NCI-H1694 (cell line): Measurements from ENCODE around the gene MSANTD7.
A peak's percentile ranks its signal among the peaks of the same experiment; 100 is the strongest.
"Not testable (repeated sequence)": the region's sequence is repeated elsewhere in the genome, so short reads cannot be mapped to it uniquely, and the experiment has no call there.

Source experiments
- DNase-seq: peaks from one replicate; lab custom pipeline; 2025; lab: John Stamatoyannopoulos, UW

The MSANTD7 gene

GRCh38 chr10:14837757-14838581 is at the start of gene MSANTD7, which contains the start of the genes CDNF and HSPA14:
MSANTD7 (plus strand) TSS chr10:14838306; CDS start chr10:14842285, 3,979 bp downstream.
CDNF (minus strand) TSS chr10:14838037; CDS start chr10:14837946, 91 bp downstream.
HSPA14 (plus strand) TSS chr10:14838306; CDS start chr10:14838403, 97 bp downstream.
- peak; percentile 96 for DNase-seq

GRCh38 chr10:14798636-14799035 is 39.5 kb upstream of the MSANTD7 start:
- no peak for DNase-seq

- no peak for DNase-seq
Measured at GRCh38 chr10:14800397-14800796, 37.7 kb upstream of the MSANTD7 start.

- no peak for DNase-seq
Measured at GRCh38 chr10:14801723-14802122, 36.4 kb upstream of the MSANTD7 start.

- no peak for DNase-seq
Measured at GRCh38 chr10:14803827-14804226, 34.3 kb upstream of the MSANTD7 start.

- no peak for DNase-seq
Measured at GRCh38 chr10:14806318-14806717, 31.8 kb upstream of the MSANTD7 start.

- DNase-seq: no peak
Measured at GRCh38 chr10:14810969-14811953, 26.8 kb upstream of the MSANTD7 start.

GRCh38 chr10:14812271-14812670 is 25.8 kb upstream of the MSANTD7 start:
- DNase-seq: no peak

GRCh38 chr10:14815681-14816080 is 22.4 kb upstream of the MSANTD7 start:
- DNase-seq: no peak

- DNase-seq: not testable (repeated sequence)
Measured at GRCh38 chr10:14816717-14817116, 21.4 kb upstream of the MSANTD7 start.

GRCh38 chr10:14820010-14820774 is 17.9 kb upstream of the MSANTD7 start:
- DNase-seq: no peak

- no peak for DNase-seq
Measured at GRCh38 chr10:14820775-14821154, 17.3 kb upstream of the MSANTD7 start.

- no peak for DNase-seq
Measured at GRCh38 chr10:14821635-14822375, 16.3 kb upstream of the MSANTD7 start.

- peak; percentile 15 for DNase-seq
Measured at GRCh38 chr10:14822879-14823755, 15.0 kb upstream of the MSANTD7 start.

- no peak for DNase-seq
Measured at GRCh38 chr10:14823966-14824365, 14.1 kb upstream of the MSANTD7 start.

GRCh38 chr10:14826076-14826829 is 11.9 kb upstream of the MSANTD7 start:
- no peak for DNase-seq

- DNase-seq: no peak
Measured at GRCh38 chr10:14833106-14833505, 5.0 kb upstream of the MSANTD7 start.

- no peak for DNase-seq
Measured at GRCh38 chr10:14836208-14836607, 1.9 kb upstream of the MSANTD7 start.
